Measurements from ENCODE around the gene GAP43.

- TF ChIP-seq AFF4 (CRISPR knock-in tag; IDR thresholded peaks at IDR 0.05) = no peak
- no peak for TF ChIP-seq ZBTB42 (CRISPR knock-in tag; IDR thresholded peaks at IDR 0.05)
- TF ChIP-seq CTCF (CRISPR knock-in tag; IDR thresholded peaks at IDR 0.05) = no peak
- TF ChIP-seq ZNF121 (CRISPR knock-in tag; IDR thresholded peaks at IDR 0.05) = no peak
- TF ChIP-seq HMG20B (CRISPR knock-in tag; conservative IDR thresholded peaks at IDR 0.05) = no peak
- no peak for TF ChIP-seq ZNF431 (CRISPR knock-in tag; IDR thresholded peaks at IDR 0.05; ENCODE audit: borderline replicate concordance, low read depth)
- TF ChIP-seq ZNF616 (CRISPR knock-in tag; IDR thresholded peaks at IDR 0.05; ENCODE audit: low read depth) = no peak
- TF ChIP-seq TERF1 (CRISPR knock-in tag; IDR thresholded peaks at IDR 0.05) = no peak
- TF ChIP-seq ZNF335 (CRISPR knock-in tag; IDR thresholded peaks at IDR 0.05) = no peak
- TF ChIP-seq GZF1 (CRISPR knock-in tag; IDR thresholded peaks at IDR 0.05) = no peak
- TF ChIP-seq NFATC3 (CRISPR knock-in tag; IDR thresholded peaks at IDR 0.05) = no peak
- no peak for TF ChIP-seq ZNF317 (CRISPR knock-in tag; IDR thresholded peaks at IDR 0.05)
- TF ChIP-seq ETS1 (CRISPR knock-in tag; IDR thresholded peaks at IDR 0.05) = no peak
Observed at GRCh38 chr3:115634052-115634451, 10.7 kb downstream of the GAP43 start.
